HepG2 (cell line): ENCODE measurements around the gene SPTSSA. TPM values are rescaled to one million over a fixed set of nuclear protein-coding genes. Genes with fewer than 3 reads are reported as not detected.

Experiments
- ATAC-seq: fragments of 200-7000 bp; cut with Tn5 transposase; 3 replicates; pipeline ENCODE4 v1.9.1; 2020; ENCODE audit warnings: mild to moderate bottlenecking, moderate library complexity
- BruUV-seq: library from RNA; stranded (reverse); fragments of 400-500 nt; replicated peaks from 2 replicates; lab custom pipeline; 2021; lab: Mats Ljungman, UMichigan
- CTCF ChIA-PET: fragments of 300-600 bp; formaldehyde crosslinking; extraction: SDS; loops from one replicate; lab custom pipeline; 2021; ENCODE audit warnings: low total read pairs, inconsistent platforms, low intra/inter-chr PET ratio; lab: Yijun Ruan, JAX
- POLR2A ChIA-PET: fragments of 350-600 bp; sonication (Branson Sonifier 250); formaldehyde crosslinking; loops from one replicate; lab custom pipeline; 2020; ENCODE audit warnings: antibody characterized with exemption, inconsistent platforms; lab: Yijun Ruan, JAX
- DNase-seq: peaks from one replicate; pipeline ENCODE4 v3.0.0-alpha.2; 2015; ENCODE audit warnings: low spot score
- FAIRE-seq: peaks from 3 replicates; lab custom pipeline; 2011; peaks lifted over from hg19 to GRCh38; lab: Jason Lieb, UNC
- H2AFZ ChIP-seq: one replicate; pipeline ENCODE4 v1.6.1; 2011; ENCODE audit warnings: low read length, inconsistent platforms
- H3K27ac ChIP-seq: fragments of 300-600 bp; 3 replicates; pipeline ENCODE4 v1.8.0; 2011; ENCODE audit warnings: mixed run types, mild to moderate bottlenecking, mixed read lengths, low read length, inconsistent platforms; ENCODE audit not compliant: insufficient read depth; ENCODE audit errors: extremely low read length
- H3K27me3 ChIP-seq, 2 experiments: fragments of 200-600 bp in 1 of 2; 2 replicates in 1 of 2; 3 replicates in 1 of 2; pipeline versions ENCODE4 v1.6.0 to v1.8.0; 2011; ENCODE audit warnings: low read length in 2 of 2, mild to moderate bottlenecking in 2 of 2, moderate library complexity in 2 of 2, inconsistent platforms in 1 of 2; ENCODE audit not compliant: insufficient read depth in 2 of 2, control insufficient read depth in 1 of 2
- H3K36me3 ChIP-seq, 2 experiments: fragments of 200-600 bp in 1 of 2; replicated peaks in 1 of 2; 2 replicates in 1 of 2; 3 replicates in 1 of 2; pipeline versions ENCODE4 v1.5.1 to v1.8.0; 2011; ENCODE audit warnings: low read length in 2 of 2, inconsistent platforms in 1 of 2; ENCODE audit not compliant: insufficient read depth in 2 of 2, control insufficient read depth in 1 of 2
- H3K4me1 ChIP-seq: 2 replicates; pipeline ENCODE4 v1.5.1; 2012; ENCODE audit warnings: low read length, inconsistent platforms; ENCODE audit not compliant: insufficient read depth
- H3K4me2 ChIP-seq: 2 replicates; pipeline ENCODE4 v1.6.0; 2011; ENCODE audit warnings: low read depth, low read length, inconsistent platforms
- H3K4me3 ChIP-seq, 3 experiments: fragments of 200-600 bp in 1 of 3; sonication (generic), shearing (Covaris generic) in 1 of 3; replicated peaks in 1 of 3; 2 replicates each; pipeline ENCODE4 v1.5.1; 2011 to 2016; ENCODE audit warnings: low read length in 3 of 3, inconsistent platforms in 2 of 3, low read depth in 2 of 3, mild to moderate bottlenecking in 2 of 3, control low read depth in 1 of 3, mixed read lengths in 1 of 3; ENCODE audit not compliant: insufficient read depth in 1 of 3
- H3K79me2 ChIP-seq: one replicate; pipeline ENCODE4 v1.6.1; 2011; ENCODE audit warnings: low read length, inconsistent platforms; ENCODE audit not compliant: insufficient read depth
- H3K9ac ChIP-seq: 2 replicates; pipeline ENCODE4 v1.6.0; 2011; ENCODE audit warnings: mild to moderate bottlenecking, low read depth, low read length, inconsistent platforms; ENCODE audit not compliant: insufficient read depth
- H3K9me3 ChIP-seq: 2 replicates; pipeline ENCODE4 v1.5.1; 2012; ENCODE audit warnings: mild to moderate bottlenecking, low read length
- H4K20me1 ChIP-seq: 2 replicates; pipeline ENCODE4 v1.6.0; 2011; ENCODE audit warnings: inconsistent platforms, mild to moderate bottlenecking, low read length, moderate library complexity; ENCODE audit not compliant: insufficient read depth
- AHR ChIP-seq: IDR thresholded peaks from 2 replicates; pipeline ENCODE4 v1.6.1; 2018; ENCODE audit warnings: missing genetic modification reagents, missing compliant biosample characterization
- FOSL1 ChIP-seq: sonication (generic); formaldehyde crosslinking; IDR thresholded peaks from 2 replicates; pipeline ENCODE4 v1.9.0; 2021; ENCODE audit warnings: missing genetic modification reagents, borderline replicate concordance
- JUND ChIP-seq: sonication (generic); formaldehyde crosslinking; IDR thresholded peaks from 2 replicates; pipeline ENCODE4 v1.8.0; 2022; ENCODE audit warnings: mild to moderate bottlenecking, missing genetic modification reagents
- NCOA2 ChIP-seq: sonication (generic); formaldehyde crosslinking; IDR thresholded peaks from 2 replicates; pipeline ENCODE4 v1.8.0; 2022; ENCODE audit warnings: inconsistent platforms
- RXRB ChIP-seq: IDR thresholded peaks from 2 replicates; pipeline ENCODE4 v1.6.1; 2016; ENCODE audit warnings: borderline replicate concordance, missing genetic modification reagents, missing compliant biosample characterization
- SIN3B ChIP-seq: fragments of 150-350 bp; IDR thresholded peaks from 2 replicates; pipeline ENCODE4 v1.6.1; 2014; ENCODE audit warnings: low read length
- SIX1 ChIP-seq: sonication (generic); formaldehyde crosslinking; IDR thresholded peaks from 2 replicates; pipeline ENCODE4 v1.4.0; 2020; ENCODE audit warnings: missing genetic modification reagents, borderline replicate concordance
- SOX13 ChIP-seq, 3 experiments: fragments of 450-650 bp in 1 of 3; sonication (generic) in 1 of 3; formaldehyde crosslinking in 1 of 3; IDR thresholded peaks in 2 of 3; conservative IDR thresholded peaks in 1 of 3; 2 replicates each; pipeline versions ENCODE4 v1.5.0 to v1.6.1; 2016 to 2020; ENCODE audit warnings: antibody characterized with exemption in 1 of 3, mild to moderate bottlenecking in 1 of 3, missing compliant biosample characterization in 1 of 3, missing genetic modification reagents in 1 of 3, moderate library complexity in 1 of 3
- TCF7 ChIP-seq: sonication (generic); IDR thresholded peaks from 2 replicates; pipeline ENCODE4 v1.6.1; 2016; ENCODE audit warnings: antibody characterized with exemption, low read depth
- TEAD3 ChIP-seq: optimal IDR thresholded peaks from 2 replicates; pipeline ENCODE3; 2016; ENCODE audit warnings: borderline replicate concordance
- THRA ChIP-seq: sonication (generic); formaldehyde crosslinking; IDR thresholded peaks from 2 replicates; pipeline ENCODE4 v1.4.0; 2020; ENCODE audit warnings: missing genetic modification reagents, borderline replicate concordance
- TSC22D2 ChIP-seq: sonication (generic); formaldehyde crosslinking; IDR thresholded peaks from 2 replicates; pipeline ENCODE4 v1.5.1; 2020; ENCODE audit warnings: missing genetic modification reagents, mild to moderate bottlenecking, borderline replicate concordance
- ZFP1 ChIP-seq: IDR thresholded peaks from 2 replicates; pipeline ENCODE4 v1.6.1; 2016
- ZFP82 ChIP-seq: sonication (generic); formaldehyde crosslinking; IDR thresholded peaks from 2 replicates; pipeline ENCODE4 v1.5.1; 2020; ENCODE audit warnings: mild to moderate bottlenecking, missing genetic modification reagents, borderline replicate concordance
- ZHX1 ChIP-seq: sonication (generic); formaldehyde crosslinking; IDR thresholded peaks from 2 replicates; pipeline ENCODE4 v1.8.1; 2022; ENCODE audit warnings: low read depth, mild to moderate bottlenecking, missing genetic modification reagents
- ZKSCAN8 ChIP-seq: IDR thresholded peaks from 2 replicates; pipeline ENCODE4 v1.6.1; 2016; ENCODE audit warnings: borderline replicate concordance, missing genetic modification reagents, missing compliant biosample characterization
- ZNF24 ChIP-seq: fragments of 450-650 bp; IDR thresholded peaks from 2 replicates; pipeline ENCODE4 v1.6.1; 2017; ENCODE audit warnings: antibody characterized with exemption, mild to moderate bottlenecking
- WGBS: methylation state at CpG from one replicate; pipeline ENCODE4 v1.1.6; 2017; ENCODE audit warnings: low lambda C conversion rate; 5-methylcytosine and 5-hydroxymethylcytosine counted together
- in situ Hi-C: cut with HindIII; loops from 2 replicates; pipeline ENCODE4 v1.10.0; 2017; ENCODE audit warnings: low pct_unique_long_range_greater_than_20kb; ENCODE audit not compliant: extremely low pct_ligation_motif_present
- intact Hi-C: fragments of 100-400 bp; cut with micrococcal nuclease; formaldehyde crosslinking; loops from one replicate; pipeline ENCODE4 v1.10.0; 2022; ENCODE audit not compliant: unreplicated experiment
- polyA plus RNA-seq, 8 experiments: library from polyadenylated mRNA; depleted of rRNA in 3 of 8; stranded (reverse) in 7 of 8; unstranded in 1 of 8; fragments of >200 nt; fragmentation: Illumina TruSeq in 4 of 8; extraction: Trizol in 4 of 8; gene quantifications; 2 replicates each; pipeline versions ENCODE4 v1.2.1 to v1.2.3, GENCODE V29; 2011 to 2016; ENCODE audit warnings: low read depth in 4 of 8, missing spikeins in 1 of 8, mixed read lengths in 1 of 8; ENCODE audit not compliant: insufficient read depth in 1 of 8
- total RNA-seq, 5 experiments: library from RNA; depleted of rRNA; stranded (reverse); fragments of >200 nt; fragmentation: Illumina TruSeq; extraction: Trizol; gene quantifications; 2 replicates each; pipeline ENCODE4 v1.2.3, GENCODE V29; 2016; ENCODE audit warnings: low read depth in 1 of 5
- TF ChIP-seq, protein P1 (sequence below): sonication (generic); formaldehyde crosslinking; conservative IDR thresholded peaks from 2 replicates; pipeline ENCODE4 v1.4.0; 2020; ENCODE audit warnings: missing genetic modification reagents

The SPTSSA gene
- total and polyA plus RNA-seq, 2 of the 13 experiments (the other 11 are each of a cell fraction or from before 2014, with no cell fraction given): 19.1 to 86.1 TPM

DNA sequence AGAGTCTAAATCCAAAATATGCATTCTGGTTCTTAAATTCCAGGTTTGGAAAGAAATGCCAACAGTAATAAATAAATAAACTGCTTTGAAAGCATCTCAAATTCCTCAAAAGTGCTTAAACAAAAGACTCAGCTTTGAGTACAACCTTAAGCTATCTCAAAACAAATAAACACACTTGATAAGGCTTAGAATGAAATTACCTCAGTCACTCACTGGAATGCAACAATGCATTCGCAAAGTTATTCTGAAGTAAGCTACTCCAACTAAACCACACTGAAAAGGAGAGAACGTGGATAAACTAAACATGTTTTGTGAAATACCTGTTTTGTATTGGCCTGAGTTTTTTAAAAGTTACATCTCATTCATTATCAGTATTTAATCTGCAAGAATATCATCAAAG lies 1.2 kb downstream of the SPTSSA start:
- DNase-seq (peak; percentile 73), ATAC-seq (no peak), FAIRE-seq (no peak)
- BruUV-seq: no TSS peak
- Histone ChIP-seq H3K79me2 (peaks cover 48% of the 10 kb centered on the region), H3K27me3 (no peaks in the 10 kb centered on the region; a peak in 1 of 5 replicates), H2AFZ (no peak overlapping the region), H3K27ac (peak overlapping the region; percentile 77), H3K9ac (peak overlapping the region; percentile 75), H3K4me3 (peak overlapping the region; percentile 68 to 94 (median 73); a peak in 5 of 6 replicates), H3K9me3 (no peaks in the 10 kb centered on the region), H3K4me2 (peak overlapping the region; percentile 83), H3K4me1 (peaks cover 66% of the 10 kb centered on the region), H3K36me3 (peaks cover 0 to 12% of the 10 kb centered on the region in 2 experiments; a peak in 3 of 5 replicates), H4K20me1 (peaks cover 36% of the 10 kb centered on the region)
- in situ Hi-C loops: loop anchor here (5.0 to 25.0 kb wide), 2 partner anchors 36 to 424 kb away; no protein-coding TSS in a partner anchor
- ChIA-PET POLR2A (interaction anchor here (0.9 to 5.9 kb wide), 16 partner anchors 9 to 522 kb away, joined by 3 to 65 read pairs (median 6); partner anchors contain the start of genes SNX6 and SRP54), CTCF (interaction anchor here (2.2 kb wide), 1 partner anchor 37 kb away, joined by 9 read pairs; no protein-coding TSS in a partner anchor)
- intact Hi-C loops: loop anchor here (1.0 to 10.0 kb wide), 7 partner anchors 11 to 524 kb away; partner anchors contain the start of genes EAPP and SRP54
- 2% methylated on average over 2 of the region's 2 CpGs for WGBS
- TF ChIP-seq NCOA2: peak; percentile 18; the same call in 1 of the 2 replicates
- TF ChIP-seq SIN3B: no peak
- TF ChIP-seq, protein P1, sequence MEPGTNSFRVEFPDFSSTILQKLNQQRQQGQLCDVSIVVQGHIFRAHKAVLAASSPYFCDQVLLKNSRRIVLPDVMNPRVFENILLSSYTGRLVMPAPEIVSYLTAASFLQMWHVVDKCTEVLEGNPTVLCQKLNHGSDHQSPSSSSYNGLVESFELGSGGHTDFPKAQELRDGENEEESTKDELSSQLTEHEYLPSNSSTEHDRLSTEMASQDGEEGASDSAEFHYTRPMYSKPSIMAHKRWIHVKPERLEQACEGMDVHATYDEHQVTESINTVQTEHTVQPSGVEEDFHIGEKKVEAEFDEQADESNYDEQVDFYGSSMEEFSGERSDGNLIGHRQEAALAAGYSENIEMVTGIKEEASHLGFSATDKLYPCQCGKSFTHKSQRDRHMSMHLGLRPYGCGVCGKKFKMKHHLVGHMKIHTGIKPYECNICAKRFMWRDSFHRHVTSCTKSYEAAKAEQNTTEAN: no peak
- no peak for TF ChIP-seq SOX13 (IDR thresholded peaks at IDR 0.05)
- peak in 1 of 2 experiments; percentile 90; a peak in 2 of 4 replicates for TF ChIP-seq SOX13 (CRISPR knock-in tag; conservative IDR thresholded peaks at IDR 0.05 in 1 of 2, IDR thresholded peaks at IDR 0.05 in 1 of 2)
- peak; percentile 70 for TF ChIP-seq TEAD3 (CRISPR knock-in tag)
- 0 out of 2 replicates have a peak, but pooled peaks have one; percentile 11 for TF ChIP-seq ZFP82 (CRISPR knock-in tag)
- TF ChIP-seq TSC22D2: no peak
- TF ChIP-seq ZHX1 (CRISPR knock-in tag): no peak
- no peak; the same call in 1 of the 2 replicates for TF ChIP-seq ZNF24
- peak; percentile 82 for TF ChIP-seq SIX1
- no peak for TF ChIP-seq FOSL1 (CRISPR knock-in tag)
- peak; percentile 27; the same call in 1 of the 2 replicates for TF ChIP-seq THRA (CRISPR knock-in tag)
- TF ChIP-seq ZKSCAN8: 0 out of 2 replicates have a peak, but pooled peaks have one; percentile 10
- peak; percentile 47; the same call in 1 of the 2 replicates for TF ChIP-seq TCF7
- TF ChIP-seq AHR: no peak
- no peak for TF ChIP-seq JUND (CRISPR knock-in tag)
- TF ChIP-seq RXRB (CRISPR knock-in tag): 0 out of 2 replicates have a peak, but pooled peaks have one; percentile 39
- peak; percentile 58; the same call in 1 of the 2 replicates for TF ChIP-seq ZFP1
